H1 (cell line): Measurements from ENCODE around the gene B3GALT6. TPM values are rescaled to one million over a fixed set of nuclear protein-coding genes. Genes with fewer than 3 reads are reported as not detected.

ENCODE experiments used
- CTCF ChIA-PET: fragments of 300-600 bp; sonication (Branson Sonifier 250); formaldehyde crosslinking; loops from one replicate; lab custom pipeline; 2021; ENCODE audit not compliant: partially characterized antibody; lab: Charles Lee
- POLR2A ChIA-PET: fragments of 300-600 bp; sonication (Branson Sonifier 250); formaldehyde crosslinking; loops from one replicate; lab custom pipeline; 2021; ENCODE audit warnings: inconsistent platforms; ENCODE audit not compliant: partially characterized antibody; lab: Charles Lee
- DNase-seq, 2 experiments: peaks; one replicate each; pipeline versions ENCODE4 v3.0.0 to v3.0.0-alpha.2; 2010 to 2022; ENCODE audit warnings: low spot score in 2 of 2, low read depth in 1 of 2, mixed read lengths in 1 of 2
- FAIRE-seq: peaks from 2 replicates; lab custom pipeline; 2011; peaks lifted over from hg19 to GRCh38; lab: Jason Lieb, UNC
- H2AFZ ChIP-seq: 2 replicates; pipeline ENCODE4 v1.8.1; 2012; ENCODE audit warnings: low read length, inconsistent platforms
- H2AK5ac ChIP-seq: 2 replicates; pipeline ENCODE4 v1.6.1; 2013; ENCODE audit warnings: low read depth, low read length
- H2BK120ac ChIP-seq: replicated peaks from 2 replicates; pipeline ENCODE3; 2013; ENCODE audit warnings: low read depth, low read length, inconsistent platforms
- H2BK12ac ChIP-seq: 2 replicates; pipeline ENCODE4 v1.6.1; 2013; ENCODE audit warnings: low read depth, low read length
- H2BK15ac ChIP-seq: 2 replicates; pipeline ENCODE4 v1.6.1; 2013; ENCODE audit warnings: low read length
- H2BK20ac ChIP-seq: 2 replicates; pipeline ENCODE4 v1.6.1; 2013; ENCODE audit warnings: low read length
- H2BK5ac ChIP-seq: 2 replicates; pipeline ENCODE4 v1.6.1; 2013; ENCODE audit warnings: low read depth, low read length
- H3K14ac ChIP-seq: 2 replicates; pipeline ENCODE4 v1.6.1; 2013; ENCODE audit warnings: inconsistent platforms; ENCODE audit not compliant: insufficient read length
- H3K18ac ChIP-seq: 2 replicates; pipeline ENCODE4 v1.6.1; 2013; ENCODE audit warnings: low read length; ENCODE audit errors: extremely low read depth
- H3K23ac ChIP-seq: 2 replicates; pipeline ENCODE4 v1.6.1; 2013; ENCODE audit warnings: inconsistent platforms; ENCODE audit not compliant: insufficient read length
- H3K23me2 ChIP-seq: 2 replicates; pipeline ENCODE4 v1.6.1; 2013; ENCODE audit warnings: low read depth, low read length
- H3K27ac ChIP-seq: 2 replicates; pipeline ENCODE4 v1.6.1; 2011; ENCODE audit warnings: low read depth, low read length, inconsistent platforms
- H3K27me3 ChIP-seq, 4 experiments: replicated peaks in 1 of 4; 1 replicate in 1 of 4; 2 replicates in 3 of 4; pipeline versions ENCODE4 v1.6.1 to v1.8.1; 2011 to 2013; ENCODE audit warnings: low read length in 3 of 4, mild to moderate bottlenecking in 3 of 4, inconsistent platforms in 2 of 4, mixed read lengths in 2 of 4, moderate library complexity in 1 of 4; ENCODE audit not compliant: control insufficient read depth in 3 of 4, insufficient read depth in 3 of 4; ENCODE audit errors: extremely low read depth in 1 of 4
- H3K36me3 ChIP-seq, 4 experiments: 2 replicates each; pipeline versions ENCODE4 v1.6.1 to v1.8.1; 2011 to 2013; ENCODE audit warnings: mild to moderate bottlenecking in 4 of 4, low read length in 3 of 4, moderate library complexity in 2 of 4, control low read depth in 1 of 4, inconsistent platforms in 1 of 4; ENCODE audit not compliant: insufficient read depth in 4 of 4, control insufficient read depth in 2 of 4
- H3K4ac ChIP-seq: replicated peaks from 2 replicates; pipeline ENCODE3; 2013; ENCODE audit warnings: low read length, low read depth, mixed read lengths, inconsistent platforms; ENCODE audit not compliant: insufficient read length
- H3K4me1 ChIP-seq, 4 experiments: replicated peaks in 1 of 4; 1 replicate in 1 of 4; 2 replicates in 3 of 4; pipeline versions ENCODE4 v1.6.1 to v1.8.1; 2011 to 2013; ENCODE audit warnings: low read length in 3 of 4, inconsistent platforms in 2 of 4, mixed read lengths in 1 of 4; ENCODE audit not compliant: insufficient read depth in 4 of 4, control insufficient read depth in 3 of 4
- H3K4me2 ChIP-seq, 2 experiments: 2 replicates each; pipeline versions ENCODE4 v1.6.1 to v1.8.1; 2011 to 2013; ENCODE audit warnings: low read depth in 2 of 2, low read length in 2 of 2, control low read depth in 1 of 2, inconsistent platforms in 1 of 2, mild to moderate bottlenecking in 1 of 2; ENCODE audit not compliant: insufficient read depth in 1 of 2
- H3K4me3 ChIP-seq, 4 experiments: fragments of 200-600, 300-600 bp in 1 of 4; sonication (generic), shearing (Covaris generic), sonication (Bioruptor Twin) in 1 of 4; 2 replicates each; pipeline versions ENCODE4 v1.5.1 to v1.8.1; 2011 to 2016; ENCODE audit warnings: low read length in 4 of 4, low read depth in 3 of 4, control low read depth in 2 of 4, inconsistent platforms in 2 of 4, mild to moderate bottlenecking in 2 of 4, mixed read lengths in 1 of 4, moderate library complexity in 1 of 4; ENCODE audit not compliant: insufficient read depth in 2 of 4; ENCODE audit errors: extremely low read depth in 1 of 4
- H3K56ac ChIP-seq: replicated peaks from 2 replicates; pipeline ENCODE3; 2013; ENCODE audit warnings: low read depth, mild to moderate bottlenecking, mixed read lengths, low read length, inconsistent platforms; ENCODE audit not compliant: insufficient read length
- H3K79me1 ChIP-seq: 2 replicates; pipeline ENCODE4 v1.6.1; 2013; ENCODE audit warnings: low read depth, low read length, control low read depth
- H3K79me2 ChIP-seq, 2 experiments: 2 replicates each; pipeline versions ENCODE4 v1.6.1 to v1.8.1; 2012 to 2013; ENCODE audit warnings: low read length in 2 of 2, mild to moderate bottlenecking in 2 of 2, inconsistent platforms in 1 of 2; ENCODE audit not compliant: insufficient read depth in 2 of 2, control insufficient read depth in 1 of 2
- H3K9ac ChIP-seq, 4 experiments: replicated peaks in 1 of 4; 1 replicate in 1 of 4; 2 replicates in 3 of 4; pipeline versions ENCODE4 v1.6.1 to v1.8.1; 2011 to 2013; ENCODE audit warnings: low read depth in 3 of 4, low read length in 3 of 4, control low read depth in 2 of 4, mild to moderate bottlenecking in 2 of 4, moderate library complexity in 2 of 4, inconsistent platforms in 1 of 4; ENCODE audit errors: extremely low read depth in 1 of 4
- H3K9me3 ChIP-seq, 2 experiments: 2 replicates each; pipeline versions ENCODE4 v1.6.1 to v1.8.1; 2012 to 2013; ENCODE audit warnings: mild to moderate bottlenecking in 2 of 2, moderate library complexity in 2 of 2, control low read depth in 1 of 2, inconsistent platforms in 1 of 2, low read depth in 1 of 2, low read length in 1 of 2, mixed read lengths in 1 of 2; ENCODE audit not compliant: insufficient read depth in 2 of 2
- H4K20me1 ChIP-seq, 2 experiments: replicated peaks in 1 of 2; 2 replicates each; pipeline versions ENCODE3 to v1.8.1; 2011 to 2013; ENCODE audit warnings: inconsistent platforms in 2 of 2, low read length in 2 of 2, mild to moderate bottlenecking in 1 of 2; ENCODE audit not compliant: insufficient read depth in 2 of 2, control insufficient read depth in 1 of 2
- H4K5ac ChIP-seq: 2 replicates; pipeline ENCODE4 v1.6.1; 2013; ENCODE audit warnings: low read length, low read depth, mixed read lengths, inconsistent platforms; ENCODE audit not compliant: insufficient read length
- H4K8ac ChIP-seq: 2 replicates; pipeline ENCODE4 v1.8.0; 2013; ENCODE audit warnings: mild to moderate bottlenecking, moderate library complexity, low read length, inconsistent platforms; ENCODE audit not compliant: insufficient read depth; ENCODE audit errors: extremely low read depth
- H4K91ac ChIP-seq: replicated peaks from 2 replicates; pipeline ENCODE3; 2013; ENCODE audit warnings: low read length, mixed read lengths, inconsistent platforms; ENCODE audit not compliant: insufficient read length
- BACH1 ChIP-seq: IDR thresholded peaks from 2 replicates; pipeline ENCODE4 v1.6.1; 2012; ENCODE audit warnings: low read length, improper control_type of control experiment
- BRCA1 ChIP-seq: IDR thresholded peaks from 2 replicates; pipeline ENCODE4 v1.6.1; 2012; ENCODE audit warnings: low read depth, low read length, improper control_type of control experiment
- CBX8 ChIP-seq: fragments of 300-800, 300-1000 bp; sonication (generic); IDR thresholded peaks from 2 replicates; pipeline ENCODE4 v1.7.1; 2016; ENCODE audit warnings: low read depth, low read length, borderline replicate concordance
- CTCF ChIP-seq, 3 experiments: IDR thresholded peaks; 1 replicate in 2 of 3; 2 replicates in 1 of 3; pipeline versions ENCODE4 v1.5.1 to v1.6.1; 2011; ENCODE audit warnings: low read length in 3 of 3, mild to moderate bottlenecking in 3 of 3, inconsistent platforms in 2 of 3, low read depth in 1 of 3, moderate library complexity in 1 of 3; ENCODE audit not compliant: insufficient read depth in 1 of 3; ENCODE audit errors: control extremely low read depth in 1 of 3
- PHF8 ChIP-seq: fragments of 200-600 bp; sonication (generic); conservative IDR thresholded peaks from 2 replicates; pipeline ENCODE4 v1.7.1; 2012; ENCODE audit warnings: low read depth, mild to moderate bottlenecking, inconsistent platforms, low read length, moderate library complexity
- RFX5 ChIP-seq: IDR thresholded peaks from 2 replicates; pipeline ENCODE4 v1.6.1; 2011; ENCODE audit warnings: low read depth, low read length, improper control_type of control experiment, borderline replicate concordance
- SP2 ChIP-seq: IDR thresholded peaks from 2 replicates; pipeline ENCODE4 v1.6.1; 2012; ENCODE audit warnings: mild to moderate bottlenecking, low read length, inconsistent platforms
- USF2 ChIP-seq: IDR thresholded peaks from 2 replicates; pipeline ENCODE4 v1.6.1; 2011; ENCODE audit warnings: low read length, improper control_type of control experiment
- ZNF274 ChIP-seq: IDR thresholded peaks from 2 replicates; pipeline ENCODE4 v1.7.0; 2012; ENCODE audit warnings: low read length, borderline replicate concordance; ENCODE audit errors: extremely low read depth
- WGBS, 2 experiments: shearing (Covaris generic) in 1 of 2; methylation state at CpG; one replicate each; pipeline versions ENCODE4 v1.1.6 to v1.1.7; 2013 to 2015; ENCODE audit warnings: low lambda C conversion rate in 2 of 2, mixed read lengths in 2 of 2, inconsistent platforms in 1 of 2, low coverage in 1 of 2, missing lambda C conversion rate in 1 of 2; ENCODE audit not compliant: insufficient replicate concordance in 2 of 2, insufficient coverage in 1 of 2, insufficient read length in 1 of 2; ENCODE audit errors: extremely low coverage in 1 of 2, missing lambda C conversion rate in 1 of 2; 5-methylcytosine and 5-hydroxymethylcytosine counted together
- polyA plus RNA-seq, 7 experiments: library from polyadenylated mRNA; depleted of rRNA in 3 of 7; stranded (reverse) in 5 of 7; unstranded in 2 of 7; fragments of >200 nt in 5 of 7; fragments of 200-250 nt in 2 of 7; gene quantifications; 1 replicate in 5 of 7; 2 replicates in 1 of 7; 4 replicates in 1 of 7; pipeline versions ENCODE4 v1.2.1 to v1.2.3, GENCODE V29; 2011 to 2013; ENCODE audit warnings: missing spikeins in 2 of 7, mixed read lengths in 2 of 7
- total RNA-seq: library from RNA; stranded (reverse); fragmentation: NEBNext Ultra II Directional; extraction: Animal tissue kit (Norgen Biotek cat#: 25700); gene quantifications from 2 replicates; pipeline ENCODE4 v1.2.1, GENCODE V29; 2021

Gene B3GALT6
- total and polyA plus RNA-seq, 2 of the 8 experiments (the other 6 are each of a cell fraction or from before 2014, with no cell fraction given), result 18.4 to 20.4 TPM

GRCh38 chr1:1245178-1245816, 13.3 kb downstream of the B3GALT6 start:
- no peak overlapping the region for H3K14ac ChIP-seq
- H3K79me1 ChIP-seq, result no peaks in the 10 kb centered on the region
- H3K4ac ChIP-seq, result no peak overlapping the region
- FAIRE-seq (no peak), DNase-seq (no peak)
- no peak overlapping the region for H3K9ac ChIP-seq
- H2AK5ac ChIP-seq, result no peak overlapping the region
- ChIA-PET POLR2A (no interaction called here), CTCF (interaction anchor here (1.2 kb wide), 1 partner anchor 9 kb away, joined by 3 read pairs; no protein-coding TSS in a partner anchor)
- no peak overlapping the region for H3K18ac ChIP-seq
- H3K79me2 ChIP-seq, result no peaks in the 10 kb centered on the region; a peak in 1 of 4 replicates
- no peak overlapping the region for H2BK120ac ChIP-seq
- no peak overlapping the region for H3K4me3 ChIP-seq
- no peak overlapping the region for H2AFZ ChIP-seq
- H3K9me3 ChIP-seq, result no peaks in the 10 kb centered on the region
- no peak overlapping the region for H2BK20ac ChIP-seq
- H3K36me3 ChIP-seq, result no peaks in the 10 kb centered on the region
- peaks cover 2 to 19% (median 11%) of the 10 kb centered on the region in 4 experiments; a peak in 6 of 7 replicates for H3K27me3 ChIP-seq
- no peak overlapping the region for H4K8ac ChIP-seq
- no peaks in the 10 kb centered on the region; the same call in 1 of the 2 replicates for H3K23me2 ChIP-seq
- H3K4me2 ChIP-seq, result no peak overlapping the region
- no peak overlapping the region for H2BK15ac ChIP-seq
- H2BK12ac ChIP-seq, result no peak overlapping the region
- H4K5ac ChIP-seq, result no peak overlapping the region
- no peak overlapping the region for H3K56ac ChIP-seq
- H3K4me1 ChIP-seq, result peaks cover 0 to 8% (median under 1%) of the 10 kb centered on the region in 4 experiments; a peak in 5 of 7 replicates
- H3K23ac ChIP-seq, result no peak overlapping the region
- 88% methylated on average over 15 of the region's 23 CpGs; no CpG with 5 or more reads in 1 of the 2 experiments for WGBS, 2 experiments
- peaks cover 4 to 9% of the 10 kb centered on the region in 2 experiments for H4K20me1 ChIP-seq
- H2BK5ac ChIP-seq, result no peak overlapping the region
- no peak overlapping the region for H3K27ac ChIP-seq
- H4K91ac ChIP-seq, result no peak overlapping the region
- TF ChIP-seq USF2 (no peak), ZNF274 (no peak), PHF8 (no peak), RFX5 (no peak), SP2 (no peak), BACH1 (no peak), CTCF (IDR thresholded peaks at IDR 0.05; ENCODE audit: control extremely low read depth in 1 of 3, insufficient read depth in 1 of 3, low read depth in 1 of 3, low read length in 3 of 3) (no peak), CBX8 (no peak), BRCA1 (no peak)
